ENCODE data around the gene BATF2. TPM values are rescaled to one million over a fixed set of nuclear protein-coding genes. Genes with fewer than 3 reads are reported as not detected.

BATF2 gene
- total and polyA plus RNA-seq, 9 of the 15 experiments (the other 6 are each of a cell fraction or from before 2014, with no cell fraction given): 1.7 to 8.9 (median 6.4) TPM

DNA sequence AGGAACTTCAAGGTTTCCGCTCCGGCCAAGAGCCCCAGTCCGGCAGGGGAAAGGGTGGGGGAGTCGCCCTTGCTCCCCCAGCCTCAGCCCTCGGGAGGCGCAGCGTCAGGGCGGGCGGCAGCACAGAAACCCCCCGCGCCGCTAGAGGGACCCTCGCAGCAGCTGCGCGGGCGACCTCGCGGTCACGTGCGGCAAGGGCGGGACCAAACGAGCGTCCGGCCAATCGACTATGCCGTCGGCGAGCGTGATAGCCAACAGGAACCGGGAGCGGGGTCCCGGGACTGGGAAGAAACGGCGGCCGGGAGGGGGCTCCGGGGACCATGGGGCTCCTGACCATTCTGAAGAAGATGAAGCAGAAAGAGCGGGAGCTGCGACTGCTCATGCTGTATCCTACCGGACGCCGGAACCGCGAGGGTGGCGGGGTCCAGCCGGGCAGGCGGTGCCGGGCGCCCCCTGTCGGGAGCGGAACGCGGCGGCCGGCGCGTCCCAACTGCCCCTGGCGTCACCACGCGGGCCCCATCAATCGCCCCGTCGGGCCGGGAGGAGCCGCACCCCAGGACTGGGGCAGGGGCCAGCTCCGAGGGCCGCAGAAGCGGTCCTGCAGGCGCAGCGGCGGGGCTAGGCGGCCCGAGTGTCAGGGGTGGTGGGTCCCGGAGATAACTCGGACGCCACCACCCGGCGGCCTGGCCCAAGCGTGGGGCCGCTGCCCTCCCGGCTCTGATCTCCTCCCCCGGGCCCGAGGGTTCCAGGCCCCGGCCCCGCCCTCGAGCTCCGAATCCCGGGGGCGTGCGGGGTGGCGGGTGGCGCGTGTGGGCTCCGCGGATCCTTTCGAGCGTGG, 17.3 kb upstream of the BATF2 start, which contains the start of gene ARL2 (continued):
- TF ChIP-seq EP400 (IDR thresholded peaks at IDR 0.05): peak; percentile 93
- 0 out of 2 replicates have a peak, but pooled peaks have one; percentile 3 for TF ChIP-seq ZNF644 (tag; IDR thresholded peaks at IDR 0.05; ENCODE audit: low read depth)
- TF ChIP-seq, protein P1, sequence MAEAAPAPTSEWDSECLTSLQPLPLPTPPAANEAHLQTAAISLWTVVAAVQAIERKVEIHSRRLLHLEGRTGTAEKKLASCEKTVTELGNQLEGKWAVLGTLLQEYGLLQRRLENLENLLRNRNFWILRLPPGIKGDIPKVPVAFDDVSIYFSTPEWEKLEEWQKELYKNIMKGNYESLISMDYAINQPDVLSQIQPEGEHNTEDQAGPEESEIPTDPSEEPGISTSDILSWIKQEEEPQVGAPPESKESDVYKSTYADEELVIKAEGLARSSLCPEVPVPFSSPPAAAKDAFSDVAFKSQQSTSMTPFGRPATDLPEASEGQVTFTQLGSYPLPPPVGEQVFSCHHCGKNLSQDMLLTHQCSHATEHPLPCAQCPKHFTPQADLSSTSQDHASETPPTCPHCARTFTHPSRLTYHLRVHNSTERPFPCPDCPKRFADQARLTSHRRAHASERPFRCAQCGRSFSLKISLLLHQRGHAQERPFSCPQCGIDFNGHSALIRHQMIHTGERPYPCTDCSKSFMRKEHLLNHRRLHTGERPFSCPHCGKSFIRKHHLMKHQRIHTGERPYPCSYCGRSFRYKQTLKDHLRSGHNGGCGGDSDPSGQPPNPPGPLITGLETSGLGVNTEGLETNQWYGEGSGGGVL (CRISPR knock-in tag; IDR thresholded peaks at IDR 0.05): no peak
- no peak for TF ChIP-seq BDP1 (IDR thresholded peaks at IDR 0.05; ENCODE audit: insufficient read depth, insufficient read length)
- TF ChIP-seq PHF20 (IDR thresholded peaks at IDR 0.05; ENCODE audit: partially characterized antibody): peak; percentile 72
- TF ChIP-seq CBX5 (IDR thresholded peaks at IDR 0.05; ENCODE audit: borderline replicate concordance, low read depth): 0 out of 2 replicates have a peak, but pooled peaks have one; percentile 10
- TF ChIP-seq, protein P2, sequence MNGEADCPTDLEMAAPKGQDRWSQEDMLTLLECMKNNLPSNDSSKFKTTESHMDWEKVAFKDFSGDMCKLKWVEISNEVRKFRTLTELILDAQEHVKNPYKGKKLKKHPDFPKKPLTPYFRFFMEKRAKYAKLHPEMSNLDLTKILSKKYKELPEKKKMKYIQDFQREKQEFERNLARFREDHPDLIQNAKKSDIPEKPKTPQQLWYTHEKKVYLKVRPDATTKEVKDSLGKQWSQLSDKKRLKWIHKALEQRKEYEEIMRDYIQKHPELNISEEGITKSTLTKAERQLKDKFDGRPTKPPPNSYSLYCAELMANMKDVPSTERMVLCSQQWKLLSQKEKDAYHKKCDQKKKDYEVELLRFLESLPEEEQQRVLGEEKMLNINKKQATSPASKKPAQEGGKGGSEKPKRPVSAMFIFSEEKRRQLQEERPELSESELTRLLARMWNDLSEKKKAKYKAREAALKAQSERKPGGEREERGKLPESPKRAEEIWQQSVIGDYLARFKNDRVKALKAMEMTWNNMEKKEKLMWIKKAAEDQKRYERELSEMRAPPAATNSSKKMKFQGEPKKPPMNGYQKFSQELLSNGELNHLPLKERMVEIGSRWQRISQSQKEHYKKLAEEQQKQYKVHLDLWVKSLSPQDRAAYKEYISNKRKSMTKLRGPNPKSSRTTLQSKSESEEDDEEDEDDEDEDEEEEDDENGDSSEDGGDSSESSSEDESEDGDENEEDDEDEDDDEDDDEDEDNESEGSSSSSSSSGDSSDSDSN (IDR thresholded peaks at IDR 0.05; ENCODE audit: borderline replicate concordance in 1 of 2, low read depth in 2 of 2, low read length in 2 of 2): peak in 1 of 2 experiments; percentile 70; a peak in 1 of 4 replicates
- TF ChIP-seq, protein P3, sequence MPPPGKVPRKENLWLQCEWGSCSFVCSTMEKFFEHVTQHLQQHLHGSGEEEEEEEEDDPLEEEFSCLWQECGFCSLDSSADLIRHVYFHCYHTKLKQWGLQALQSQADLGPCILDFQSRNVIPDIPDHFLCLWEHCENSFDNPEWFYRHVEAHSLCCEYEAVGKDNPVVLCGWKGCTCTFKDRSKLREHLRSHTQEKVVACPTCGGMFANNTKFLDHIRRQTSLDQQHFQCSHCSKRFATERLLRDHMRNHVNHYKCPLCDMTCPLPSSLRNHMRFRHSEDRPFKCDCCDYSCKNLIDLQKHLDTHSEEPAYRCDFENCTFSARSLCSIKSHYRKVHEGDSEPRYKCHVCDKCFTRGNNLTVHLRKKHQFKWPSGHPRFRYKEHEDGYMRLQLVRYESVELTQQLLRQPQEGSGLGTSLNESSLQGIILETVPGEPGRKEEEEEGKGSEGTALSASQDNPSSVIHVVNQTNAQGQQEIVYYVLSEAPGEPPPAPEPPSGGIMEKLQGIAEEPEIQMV (tag; conservative IDR thresholded peaks at IDR 0.05; ENCODE audit: low read depth): peak; percentile 35; the same call in 1 of the 2 replicates
- TF ChIP-seq, protein P4, sequence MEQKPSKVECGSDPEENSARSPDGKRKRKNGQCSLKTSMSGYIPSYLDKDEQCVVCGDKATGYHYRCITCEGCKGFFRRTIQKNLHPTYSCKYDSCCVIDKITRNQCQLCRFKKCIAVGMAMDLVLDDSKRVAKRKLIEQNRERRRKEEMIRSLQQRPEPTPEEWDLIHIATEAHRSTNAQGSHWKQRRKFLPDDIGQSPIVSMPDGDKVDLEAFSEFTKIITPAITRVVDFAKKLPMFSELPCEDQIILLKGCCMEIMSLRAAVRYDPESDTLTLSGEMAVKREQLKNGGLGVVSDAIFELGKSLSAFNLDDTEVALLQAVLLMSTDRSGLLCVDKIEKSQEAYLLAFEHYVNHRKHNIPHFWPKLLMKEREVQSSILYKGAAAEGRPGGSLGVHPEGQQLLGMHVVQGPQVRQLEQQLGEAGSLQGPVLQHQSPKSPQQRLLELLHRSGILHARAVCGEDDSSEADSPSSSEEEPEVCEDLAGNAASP (IDR thresholded peaks at IDR 0.05): no peak
- no peak; a peak in 1 of 4 replicates for TF ChIP-seq SIX5 (IDR thresholded peaks at IDR 0.05; ENCODE audit: borderline replicate concordance in 1 of 2, insufficient read depth in 1 of 2, low read depth in 1 of 2, low read length in 2 of 2)
- TF ChIP-seq, protein P5, sequence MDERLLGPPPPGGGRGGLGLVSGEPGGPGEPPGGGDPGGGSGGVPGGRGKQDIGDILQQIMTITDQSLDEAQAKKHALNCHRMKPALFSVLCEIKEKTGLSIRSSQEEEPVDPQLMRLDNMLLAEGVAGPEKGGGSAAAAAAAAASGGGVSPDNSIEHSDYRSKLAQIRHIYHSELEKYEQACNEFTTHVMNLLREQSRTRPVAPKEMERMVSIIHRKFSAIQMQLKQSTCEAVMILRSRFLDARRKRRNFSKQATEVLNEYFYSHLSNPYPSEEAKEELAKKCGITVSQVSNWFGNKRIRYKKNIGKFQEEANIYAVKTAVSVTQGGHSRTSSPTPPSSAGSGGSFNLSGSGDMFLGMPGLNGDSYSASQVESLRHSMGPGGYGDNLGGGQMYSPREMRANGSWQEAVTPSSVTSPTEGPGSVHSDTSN (CRISPR knock-in tag; IDR thresholded peaks at IDR 0.05; ENCODE audit: low read depth): peak; percentile 33; the same call in 1 of the 2 replicates
- TF ChIP-seq, protein P5 (tag; conservative IDR thresholded peaks at IDR 0.05; ENCODE audit: low read depth): no peak
- TF ChIP-seq, protein P6, sequence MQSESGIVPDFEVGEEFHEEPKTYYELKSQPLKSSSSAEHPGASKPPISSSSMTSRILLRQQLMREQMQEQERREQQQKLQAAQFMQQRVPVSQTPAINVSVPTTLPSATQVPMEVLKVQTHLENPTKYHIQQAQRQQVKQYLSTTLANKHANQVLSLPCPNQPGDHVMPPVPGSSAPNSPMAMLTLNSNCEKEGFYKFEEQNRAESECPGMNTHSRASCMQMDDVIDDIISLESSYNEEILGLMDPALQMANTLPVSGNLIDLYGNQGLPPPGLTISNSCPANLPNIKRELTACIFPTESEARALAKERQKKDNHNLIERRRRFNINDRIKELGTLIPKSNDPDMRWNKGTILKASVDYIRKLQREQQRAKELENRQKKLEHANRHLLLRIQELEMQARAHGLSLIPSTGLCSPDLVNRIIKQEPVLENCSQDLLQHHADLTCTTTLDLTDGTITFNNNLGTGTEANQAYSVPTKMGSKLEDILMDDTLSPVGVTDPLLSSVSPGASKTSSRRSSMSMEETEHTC (IDR thresholded peaks at IDR 0.05): peak; percentile 63; the same call in 1 of the 2 replicates
